ENCODE data around the gene LNP1. TPM values are rescaled to one million over a fixed set of nuclear protein-coding genes. Genes with fewer than 3 reads are reported as not detected.

LNP1 gene
- total and polyA plus RNA-seq, 2 of the 13 experiments (the other 11 are each of a cell fraction or from before 2014, with no cell fraction given) = 3.6 to 7.0 TPM

- TF ChIP-seq ZNF639 (CRISPR knock-in tag; conservative IDR thresholded peaks at IDR 0.05) (no peak), POLR2G (IDR thresholded peaks at IDR 0.05; ENCODE audit: low read depth, low read length) (no peak), SETDB1 (CRISPR knock-in tag; IDR thresholded peaks at IDR 0.05; ENCODE audit: borderline replicate concordance) (peak; percentile 79; the same call in 1 of the 2 replicates), RARA (CRISPR knock-in tag; IDR thresholded peaks at IDR 0.05) (peak; percentile 46; the same call in 1 of the 2 replicates), RFXAP (CRISPR knock-in tag; IDR thresholded peaks at IDR 0.05; ENCODE audit: borderline replicate concordance) (no peak), XBP1 (CRISPR knock-in tag; IDR thresholded peaks at IDR 0.05) (no peak), MZF1 (CRISPR knock-in tag; IDR thresholded peaks at IDR 0.05; ENCODE audit: borderline replicate concordance) (no peak), ZNF614 (CRISPR knock-in tag; IDR thresholded peaks at IDR 0.05; ENCODE audit: borderline replicate concordance) (0 out of 2 replicates have a peak, but pooled peaks have one; percentile 39), CHCHD3 (CRISPR knock-in tag; IDR thresholded peaks at IDR 0.05) (no peak), ATF5 (CRISPR knock-in tag; IDR thresholded peaks at IDR 0.05; ENCODE audit: low read depth) (no peak), CENPBD1 (CRISPR knock-in tag; IDR thresholded peaks at IDR 0.05; ENCODE audit: borderline replicate concordance, low read depth) (no peak), CTCF (CRISPR knock-in tag; IDR thresholded peaks at IDR 0.05) (no peak), KMT2B (CRISPR knock-in tag; IDR thresholded peaks at IDR 0.05) (no peak), HNRNPK (IDR thresholded peaks at IDR 0.05; ENCODE audit: low read depth, low read length, poor library complexity, severe bottlenecking) (no peak), ZNF260 (CRISPR knock-in tag; IDR thresholded peaks at IDR 0.05; ENCODE audit: borderline replicate concordance, low read depth) (no peak), PAWR (CRISPR knock-in tag; IDR thresholded peaks at IDR 0.05; ENCODE audit: borderline replicate concordance) (no peak), NFYC (CRISPR knock-in tag; IDR thresholded peaks at IDR 0.05) (no peak), FOXP4 (CRISPR knock-in tag; IDR thresholded peaks at IDR 0.05) (peak; percentile 78), ZNF800 (CRISPR knock-in tag; IDR thresholded peaks at IDR 0.05) (no peak), ZNF850 (CRISPR knock-in tag; conservative IDR thresholded peaks at IDR 0.05) (no peak)
Observed at GRCh38 chr3:100411091-100411982, 10.0 kb downstream of the LNP1 start (continued).
